Rectal smooth muscle tissue (tissue), 1 donor: ENCODE measurements around the gene EPB41L4A.
"Not testable (repeated sequence)": the region's sequence is repeated elsewhere in the genome, so short reads cannot be mapped to it uniquely, and the experiment has no call there.

Source experiments
- H3K27ac ChIP-seq: one replicate; pipeline ENCODE4 v1.7.0; 2013; ENCODE audit warnings: low read depth, low read length, inconsistent platforms
- H3K27me3 ChIP-seq: one replicate; pipeline ENCODE4 v1.7.0; 2013; ENCODE audit warnings: low read length; ENCODE audit not compliant: control insufficient read depth, insufficient read depth
- H3K36me3 ChIP-seq: one replicate; pipeline ENCODE4 v1.7.0; 2013; ENCODE audit warnings: low read length; ENCODE audit not compliant: control insufficient read depth, insufficient read depth
- H3K4me1 ChIP-seq: one replicate; pipeline ENCODE4 v1.7.0; 2013; ENCODE audit warnings: low read length; ENCODE audit not compliant: control insufficient read depth, insufficient read depth
- H3K4me3 ChIP-seq: one replicate; pipeline ENCODE4 v1.7.0; 2013; ENCODE audit warnings: low read length
- H3K9ac ChIP-seq: one replicate; pipeline ENCODE4 v1.7.0; 2013; ENCODE audit warnings: low read length

Gene EPB41L4A

GRCh38 chr5:112419164-112419985 is at the start of gene EPB41L4A:
Gene EPB41L4A, minus strand, starts transcription at chr5:112419277. Its CDS starts 238 bp downstream, at chr5:112419039.
- H3K27me3 ChIP-seq = no peaks in the 10 kb centered on the region
- peak within 1 kb of the TSS; percentile 10 for H3K27ac ChIP-seq
- peak within 1 kb of the TSS; percentile 94 for H3K4me3 ChIP-seq
- H3K9ac ChIP-seq = peak within 1 kb of the TSS; percentile 62
- H3K36me3 ChIP-seq = no peaks in the 10 kb centered on the region
- no peaks in the 10 kb centered on the region for H3K4me1 ChIP-seq

- Histone ChIP-seq H3K27ac (no peak overlapping the region), H3K27me3 (no peaks in the 10 kb centered on the region), H3K36me3 (no peaks in the 10 kb centered on the region), H3K4me1 (no peaks in the 10 kb centered on the region), H3K9ac (no peak overlapping the region), H3K4me3 (no peak overlapping the region)
Measured at GRCh38 chr5:112467485-112467884, 48.4 kb upstream of the EPB41L4A start.

GRCh38 chr5:112466261-112466660 is 47.2 kb upstream of the EPB41L4A start:
- H3K27ac ChIP-seq, H3K4me3 ChIP-seq, H3K36me3 ChIP-seq, H3K9ac ChIP-seq, H3K27me3 ChIP-seq, H3K4me1 ChIP-seq: not testable (repeated sequence)

- H3K27me3 ChIP-seq, H3K4me1 ChIP-seq, H3K36me3 ChIP-seq, H3K27ac ChIP-seq, H3K9ac ChIP-seq, H3K4me3 ChIP-seq: not testable (repeated sequence)
Measured at GRCh38 chr5:112447187-112447760, 28.2 kb upstream of the EPB41L4A start.

GRCh38 chr5:112445626-112446350 is 26.7 kb upstream of the EPB41L4A start:
- Histone ChIP-seq H3K27me3 (no peaks in the 10 kb centered on the region), H3K36me3 (no peaks in the 10 kb centered on the region), H3K4me1 (no peaks in the 10 kb centered on the region), H3K9ac (no peak overlapping the region), H3K27ac (no peak overlapping the region), H3K4me3 (no peak overlapping the region)

GRCh38 chr5:112443932-112444331 is 24.9 kb upstream of the EPB41L4A start:
- not testable (repeated sequence) for H3K4me1 ChIP-seq, H3K27ac ChIP-seq, H3K4me3 ChIP-seq, H3K9ac ChIP-seq, H3K36me3 ChIP-seq, H3K27me3 ChIP-seq

- Histone ChIP-seq H3K36me3 (no peaks in the 10 kb centered on the region), H3K4me1 (no peaks in the 10 kb centered on the region), H3K27ac (no peak overlapping the region), H3K9ac (no peak overlapping the region), H3K4me3 (no peak overlapping the region), H3K27me3 (no peaks in the 10 kb centered on the region)
Measured at GRCh38 chr5:112440031-112440430, 21.0 kb upstream of the EPB41L4A start.

- H3K4me3 ChIP-seq = no peak overlapping the region
Measured at GRCh38 chr5:112436144-112436543, 17.1 kb upstream of the EPB41L4A start.

GRCh38 chr5:112434641-112435040 is 15.6 kb upstream of the EPB41L4A start:
- H3K27me3 ChIP-seq = peaks cover 2% of the 10 kb centered on the region
- no peak overlapping the region for H3K4me3 ChIP-seq

More at GRCh38 chr5:112436144-112436543, 17.1 kb upstream of the EPB41L4A start:
- H3K9ac ChIP-seq = no peak overlapping the region
- H3K36me3 ChIP-seq = no peaks in the 10 kb centered on the region
- peaks cover 2% of the 10 kb centered on the region for H3K27me3 ChIP-seq
- no peaks in the 10 kb centered on the region for H3K4me1 ChIP-seq
- H3K27ac ChIP-seq = no peak overlapping the region

GRCh38 chr5:112426202-112426601 is 7.1 kb upstream of the EPB41L4A start:
- H3K27me3 ChIP-seq, H3K4me1 ChIP-seq, H3K36me3 ChIP-seq, H3K27ac ChIP-seq, H3K9ac ChIP-seq, H3K4me3 ChIP-seq: not testable (repeated sequence)

More at GRCh38 chr5:112434641-112435040, 15.6 kb upstream of the EPB41L4A start:
- no peak overlapping the region for H3K9ac ChIP-seq
- no peak overlapping the region for H3K27ac ChIP-seq
- no peaks in the 10 kb centered on the region for H3K36me3 ChIP-seq
- no peaks in the 10 kb centered on the region for H3K4me1 ChIP-seq

GRCh38 chr5:112419986-112420864 is 1.1 kb upstream of the EPB41L4A start:
- no peak overlapping the region for H3K27ac ChIP-seq
- no peaks in the 10 kb centered on the region for H3K4me1 ChIP-seq
- no peak overlapping the region for H3K9ac ChIP-seq
- no peaks in the 10 kb centered on the region for H3K36me3 ChIP-seq
- H3K4me3 ChIP-seq = peak overlapping the region; percentile 94
- H3K27me3 ChIP-seq = no peaks in the 10 kb centered on the region
